Measurements from ENCODE around the gene RPL22.

RPL22 gene

DNA sequence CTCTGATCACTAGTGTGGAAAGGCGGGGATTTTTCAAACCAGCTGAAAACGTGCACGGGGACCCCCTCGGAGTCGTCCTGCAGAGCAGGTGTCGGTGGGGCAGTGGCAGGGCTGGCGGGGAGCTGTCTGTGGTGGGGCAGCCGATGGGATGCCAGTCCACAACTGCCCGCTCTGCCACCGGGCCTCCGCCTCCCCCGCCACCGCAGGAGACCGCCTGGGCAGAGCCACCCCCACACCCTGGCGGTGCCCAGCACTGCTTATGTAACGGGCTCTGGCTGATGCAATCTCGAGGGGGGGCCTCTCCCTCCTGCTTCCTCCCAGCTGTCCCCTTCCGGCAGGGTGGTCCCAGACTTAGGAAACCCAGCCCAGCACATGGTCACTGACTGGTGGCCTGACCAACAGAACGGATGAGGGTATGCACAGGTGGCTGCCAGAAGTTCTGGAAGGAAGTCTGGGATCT is 28.6 kb downstream of the RPL22 start:
- DNase-seq, result no peak

DNA sequence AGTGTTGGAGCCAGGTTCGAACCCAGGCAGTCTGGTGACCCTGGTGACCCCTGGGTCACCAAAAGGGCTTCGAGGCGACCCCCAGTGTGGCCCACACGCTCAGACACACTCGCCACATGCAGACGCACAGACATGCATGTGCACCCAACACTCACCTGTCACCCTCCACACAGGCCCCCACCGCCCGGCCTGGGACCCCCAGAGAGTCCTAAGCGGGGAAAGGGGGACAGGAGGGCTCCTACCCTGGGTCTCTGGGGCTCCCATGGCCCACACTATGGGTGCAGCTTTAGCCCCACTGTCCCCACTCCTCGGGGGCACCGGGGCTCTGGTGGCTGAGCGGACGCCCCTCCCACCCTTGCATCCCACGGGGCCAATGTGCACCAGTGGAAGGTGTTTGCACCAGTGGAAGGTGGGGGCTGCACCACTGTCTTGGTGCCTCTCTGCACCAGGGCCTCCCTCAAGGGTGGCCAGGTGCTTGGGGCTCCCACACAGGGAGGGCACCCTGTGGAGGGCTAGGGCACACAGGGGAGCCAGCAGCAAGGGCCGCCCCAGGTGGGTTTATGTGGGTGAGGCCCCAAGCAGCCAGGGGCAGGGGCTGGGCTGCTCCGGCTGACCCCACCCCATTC is 29.2 kb downstream of the RPL22 start:
- no peak for DNase-seq

DNA sequence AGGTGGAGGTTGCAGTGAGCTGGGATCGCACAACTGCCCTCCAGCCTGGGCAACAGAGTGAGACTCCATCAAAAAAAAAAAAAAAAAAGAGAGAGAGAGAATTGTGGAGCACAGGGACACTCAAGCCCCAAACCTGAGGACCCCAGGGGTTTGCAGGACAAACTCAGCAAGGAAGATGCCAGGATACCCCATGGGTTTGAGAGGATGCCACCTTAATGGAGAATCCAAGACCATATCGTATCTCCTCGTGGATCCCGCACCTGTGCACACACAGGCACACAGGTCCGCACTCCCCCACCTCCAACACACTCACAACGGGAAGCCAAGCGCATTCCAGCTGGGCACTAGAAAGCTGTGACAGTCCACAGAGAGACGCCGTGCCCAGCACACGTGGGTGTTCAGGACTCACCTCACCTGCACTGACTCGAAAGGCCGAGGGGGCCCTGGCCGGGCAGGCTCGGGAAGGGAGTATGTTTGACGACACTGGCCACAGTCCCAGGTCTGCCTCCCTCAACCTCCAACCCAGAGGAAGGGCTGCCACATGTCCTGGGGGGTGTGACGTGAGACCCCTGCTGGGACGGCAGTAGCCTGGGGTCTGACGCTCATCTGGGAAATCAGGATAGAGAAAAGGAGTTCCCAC is 30.3 kb downstream of the RPL22 start:
- no peak for DNase-seq

DNA sequence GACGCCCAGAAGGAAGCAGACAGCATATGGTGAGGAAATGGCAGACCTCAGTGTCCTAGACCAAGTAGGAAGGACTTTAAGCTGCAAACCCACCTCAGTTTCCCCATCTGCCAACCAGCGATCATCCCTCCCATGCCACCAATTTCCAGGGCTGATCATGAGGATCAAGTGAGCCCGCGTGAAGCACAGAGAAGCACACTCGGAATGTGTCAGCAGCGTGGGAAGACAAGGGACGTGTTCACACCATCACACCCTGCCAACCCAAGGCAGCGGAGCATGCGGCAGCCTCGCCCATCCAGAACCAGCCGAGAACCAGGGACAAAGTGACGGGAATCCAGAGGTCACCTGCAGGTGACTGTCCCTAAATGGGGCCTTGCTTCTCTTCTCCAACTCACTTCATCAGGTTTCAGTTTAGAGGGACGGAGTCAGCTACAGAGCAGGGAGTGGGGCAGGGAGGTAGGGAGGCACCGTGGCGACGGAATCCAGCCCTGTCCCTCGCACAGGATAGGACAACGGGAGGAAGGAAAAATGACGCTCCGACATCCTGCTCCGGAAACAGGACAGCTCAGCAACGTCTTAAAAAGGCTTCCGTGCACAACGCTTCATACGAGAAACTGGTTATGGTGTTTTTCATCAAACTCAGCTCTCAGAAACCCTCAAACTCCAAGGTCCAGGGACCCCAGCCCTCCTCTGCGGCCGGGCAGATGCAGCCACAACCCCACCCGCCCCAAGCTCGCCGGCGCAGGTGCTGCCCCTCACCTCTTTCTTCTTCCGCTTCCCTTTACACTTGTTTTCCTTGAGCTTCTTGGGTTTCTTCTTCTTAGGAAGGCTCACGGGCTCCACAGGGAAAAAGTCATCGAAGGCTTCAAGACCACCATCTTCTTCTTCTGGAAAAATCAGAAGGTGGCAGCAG is 31.7 kb downstream of the RPL22 start:
- no peak for DNase-seq

DNA sequence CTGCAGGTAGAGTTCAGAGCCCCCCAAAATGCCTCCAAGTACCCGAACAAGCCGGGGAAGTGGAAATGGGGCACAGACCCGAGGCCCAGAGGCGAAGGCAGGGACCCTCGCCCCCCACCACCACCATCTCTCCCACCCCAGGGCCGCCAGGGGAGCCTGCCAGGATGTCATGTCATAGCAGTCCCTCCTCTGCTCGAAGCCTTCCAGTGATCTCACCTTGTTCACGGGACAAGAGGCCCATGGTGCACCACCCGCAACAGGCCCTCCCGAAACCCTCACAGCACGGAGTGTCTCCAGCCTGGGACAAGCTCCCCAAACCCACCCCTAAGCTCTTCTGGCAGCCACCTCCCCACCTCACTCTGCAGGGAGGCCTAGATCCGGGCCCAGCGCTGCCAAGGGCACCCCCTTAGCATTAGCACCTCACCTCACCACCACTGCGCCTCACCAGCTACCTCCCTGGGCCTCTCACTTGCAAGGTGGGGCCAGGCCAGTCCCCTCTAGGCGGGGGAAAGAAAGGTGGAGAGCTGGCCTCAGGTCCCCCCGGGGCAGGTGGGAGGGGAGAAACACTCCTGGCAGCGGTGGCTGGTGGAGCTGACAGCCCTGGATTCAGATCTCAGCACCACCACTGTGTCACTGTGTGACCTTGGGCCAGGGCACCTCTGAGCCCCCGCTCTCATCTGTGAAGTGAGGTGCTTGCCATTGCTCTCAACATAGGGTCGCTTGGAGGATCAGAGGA is 32.6 kb downstream of the RPL22 start:
- no peak for DNase-seq

DNA sequence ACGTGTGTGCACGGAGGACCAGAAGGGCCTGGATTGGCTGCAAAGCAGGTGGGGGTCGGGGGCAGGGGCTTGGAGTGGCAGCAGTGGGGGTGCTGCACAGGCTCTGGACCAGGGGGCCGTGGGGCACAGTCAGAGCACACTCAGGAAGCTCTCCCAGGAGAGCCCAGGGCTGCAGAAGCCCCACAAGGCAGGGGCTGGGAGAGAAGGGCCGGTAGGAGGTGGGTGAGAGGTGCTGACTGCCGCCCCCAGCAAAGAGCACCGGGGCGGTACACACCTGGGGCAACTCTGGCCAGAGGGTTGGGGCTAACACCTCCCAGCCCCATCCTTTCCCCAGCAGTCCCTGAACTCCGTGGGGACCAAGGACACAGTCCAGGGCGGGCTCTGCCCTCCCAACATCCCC is 33.2 kb downstream of the RPL22 start:
- DNase-seq, result no peak

DNA sequence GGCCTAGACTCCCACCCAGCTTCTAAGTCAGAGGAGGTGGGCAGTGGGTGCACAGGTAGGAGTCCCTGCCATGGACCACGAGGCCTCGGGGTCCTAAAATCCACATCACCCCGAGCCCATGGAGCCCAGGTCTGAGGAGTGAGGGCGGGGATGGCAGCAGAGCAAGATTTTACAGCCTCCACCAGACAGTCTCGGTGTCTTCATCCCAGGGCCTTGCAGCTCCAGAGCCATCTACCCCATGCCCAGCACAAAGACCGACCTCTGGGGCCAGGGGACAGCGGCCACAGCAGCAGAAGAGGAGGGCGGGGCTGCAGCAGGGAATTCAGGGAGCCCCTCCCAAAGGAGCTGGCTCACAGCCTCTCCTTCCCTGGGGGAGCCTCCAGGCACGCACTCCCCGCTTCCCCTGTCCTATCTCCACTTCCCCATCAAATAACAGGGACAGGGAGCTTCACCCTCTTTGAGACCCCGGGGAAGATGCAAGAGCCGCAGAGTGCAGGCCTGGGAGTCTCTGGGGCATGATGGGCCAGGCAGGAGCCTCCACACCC is 33.9 kb downstream of the RPL22 start:
- no peak for DNase-seq

DNA sequence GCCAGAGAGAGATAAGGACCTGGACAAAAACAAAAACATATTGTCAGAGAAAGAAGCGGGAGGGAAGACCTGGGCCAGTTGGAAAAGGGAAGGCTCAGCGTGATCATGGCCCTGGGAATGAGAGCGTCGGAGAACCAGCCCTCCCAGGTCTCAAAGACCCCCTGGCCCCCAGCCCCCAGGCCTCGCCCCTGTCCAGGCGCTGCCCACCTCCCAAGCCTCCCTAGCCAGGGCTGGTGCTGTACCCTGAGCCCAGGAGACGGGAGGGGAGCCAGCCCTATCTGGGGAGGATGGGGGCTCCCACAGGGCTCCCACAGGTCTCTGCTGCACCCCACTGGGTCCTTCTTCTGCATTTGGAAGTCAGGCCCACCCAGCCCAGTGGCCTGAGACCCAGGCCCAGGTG is 34.4 kb downstream of the RPL22 start:
- DNase-seq, result no peak

DNA sequence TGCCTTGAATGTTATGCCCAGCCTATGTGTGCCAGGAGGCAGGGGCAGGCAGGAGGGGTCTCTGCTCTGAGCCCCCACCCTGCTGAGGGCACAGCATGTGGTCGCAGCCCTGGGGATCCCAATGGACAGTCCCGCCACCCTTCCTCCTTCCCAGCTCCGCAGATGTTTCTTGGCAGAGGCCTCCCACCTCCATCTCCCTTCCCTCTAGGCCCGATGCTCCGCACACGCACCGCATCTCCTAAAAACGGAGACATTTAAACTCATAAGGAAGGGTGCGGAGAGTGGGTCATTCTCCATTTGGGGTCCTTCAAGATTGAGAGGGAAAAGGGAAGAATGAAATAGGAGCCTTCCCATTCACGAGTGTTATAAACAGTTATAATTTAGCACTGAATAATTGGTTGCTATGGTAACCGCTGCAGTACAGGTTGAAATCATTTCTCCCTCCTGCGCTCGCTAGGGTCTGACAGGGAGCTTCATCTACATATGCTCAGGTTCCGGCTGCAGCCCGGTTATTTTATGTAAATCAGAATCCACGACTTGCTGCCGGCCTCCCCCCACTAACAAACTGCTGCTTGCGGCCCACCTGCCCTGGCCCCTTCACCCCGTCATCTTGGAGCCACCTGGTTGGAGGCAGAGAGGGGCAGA is 35.3 kb downstream of the RPL22 start:
- DNase-seq, result no peak

DNA sequence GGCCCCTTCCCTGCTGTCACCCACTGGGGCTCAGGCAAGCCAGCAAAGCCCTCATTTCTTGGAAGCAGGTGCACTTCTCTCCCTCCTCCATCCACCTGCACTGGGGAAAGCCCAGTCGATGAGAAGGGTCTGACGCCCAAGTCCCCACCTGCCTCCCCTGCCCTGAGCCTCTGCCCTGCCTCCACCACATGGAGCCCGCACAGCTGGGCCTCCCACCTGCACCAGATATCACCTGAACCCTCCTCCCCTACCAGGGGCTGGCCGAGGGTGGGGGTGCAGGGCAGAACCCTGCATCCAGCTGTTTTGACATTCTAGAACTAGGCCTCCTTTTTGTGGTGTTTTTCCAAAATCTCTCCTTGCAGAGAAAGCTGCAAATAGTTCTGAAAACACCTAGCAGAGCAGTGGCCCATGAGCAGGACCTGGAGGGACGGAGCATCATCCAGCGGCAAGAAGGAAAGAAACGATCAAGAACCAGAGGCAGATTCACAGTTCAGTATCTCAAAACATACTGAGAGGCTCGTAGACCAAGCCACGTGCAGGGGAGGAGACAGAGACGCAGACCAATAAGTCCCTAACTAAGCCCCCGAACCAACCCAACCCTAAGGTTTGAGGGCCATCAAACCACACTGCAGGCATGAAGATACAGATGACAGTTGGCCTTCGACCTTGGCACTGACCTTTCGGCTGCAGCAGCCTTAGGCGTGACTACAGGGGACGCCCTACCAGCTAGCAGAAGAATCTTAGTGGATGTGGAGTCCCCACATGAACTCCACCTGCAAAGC is 36.0 kb downstream of the RPL22 start:
- DNase-seq, result no peak

DNA sequence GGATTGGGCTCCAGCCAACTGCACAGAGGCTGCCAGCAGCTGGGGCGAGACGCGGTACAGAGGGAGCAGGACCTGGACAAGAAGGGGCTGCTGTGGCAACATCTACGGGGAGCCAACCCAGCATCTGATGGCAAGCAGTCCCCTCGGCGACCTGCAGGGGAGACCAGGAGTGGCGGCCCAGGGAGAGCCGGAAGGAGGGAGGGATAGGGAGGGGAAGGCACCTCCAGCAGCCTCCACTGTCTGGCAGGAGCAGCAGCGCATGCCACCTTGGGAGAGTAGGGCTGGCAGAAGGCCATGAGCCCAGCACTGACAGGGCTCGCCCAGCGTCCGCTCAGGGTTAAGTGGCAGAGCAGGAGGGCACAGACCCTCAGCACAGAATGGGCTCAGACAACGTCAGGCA is 36.6 kb downstream of the RPL22 start:
- DNase-seq, result no peak

DNA sequence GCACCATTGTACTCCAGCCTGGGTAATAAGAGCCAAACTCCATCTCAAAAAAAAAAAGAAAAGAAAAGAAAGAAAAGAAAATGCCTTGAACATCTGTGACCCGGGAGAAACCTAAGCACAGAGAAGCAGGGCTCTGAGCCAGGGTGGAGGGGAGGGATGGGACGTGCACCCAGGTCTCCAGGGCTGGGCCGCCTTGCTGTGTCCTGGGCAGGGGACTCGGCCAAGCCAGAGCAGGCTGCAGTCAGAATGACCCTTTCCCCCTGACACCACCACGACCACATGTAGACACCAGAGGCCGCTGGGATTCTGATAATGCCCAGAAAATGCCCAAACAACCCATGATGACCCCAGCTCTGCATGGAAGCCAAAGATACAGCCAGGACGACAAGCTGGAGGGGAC is 37.1 kb downstream of the RPL22 start:
- no peak for DNase-seq

DNA sequence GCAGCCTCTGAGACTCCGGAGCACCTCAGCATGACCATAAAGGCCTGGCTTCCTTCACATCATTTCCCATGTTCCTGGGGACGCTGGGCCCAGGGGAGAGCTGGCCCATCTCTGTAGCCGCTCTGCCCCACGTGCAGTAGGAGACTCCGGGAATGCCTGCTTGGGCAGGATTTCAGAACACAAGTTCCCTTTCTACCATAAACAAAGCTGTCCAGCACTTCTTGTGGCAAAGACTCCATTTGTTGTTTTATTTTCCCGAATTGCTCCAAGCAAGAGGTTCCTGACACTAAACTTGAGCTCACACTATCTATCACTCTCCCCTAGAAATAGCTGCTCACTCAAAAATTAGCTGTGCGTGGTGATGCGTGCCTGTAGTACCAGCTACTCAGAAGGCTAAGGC is 41.2 kb downstream of the RPL22 start:
- no peak for DNase-seq

DNA sequence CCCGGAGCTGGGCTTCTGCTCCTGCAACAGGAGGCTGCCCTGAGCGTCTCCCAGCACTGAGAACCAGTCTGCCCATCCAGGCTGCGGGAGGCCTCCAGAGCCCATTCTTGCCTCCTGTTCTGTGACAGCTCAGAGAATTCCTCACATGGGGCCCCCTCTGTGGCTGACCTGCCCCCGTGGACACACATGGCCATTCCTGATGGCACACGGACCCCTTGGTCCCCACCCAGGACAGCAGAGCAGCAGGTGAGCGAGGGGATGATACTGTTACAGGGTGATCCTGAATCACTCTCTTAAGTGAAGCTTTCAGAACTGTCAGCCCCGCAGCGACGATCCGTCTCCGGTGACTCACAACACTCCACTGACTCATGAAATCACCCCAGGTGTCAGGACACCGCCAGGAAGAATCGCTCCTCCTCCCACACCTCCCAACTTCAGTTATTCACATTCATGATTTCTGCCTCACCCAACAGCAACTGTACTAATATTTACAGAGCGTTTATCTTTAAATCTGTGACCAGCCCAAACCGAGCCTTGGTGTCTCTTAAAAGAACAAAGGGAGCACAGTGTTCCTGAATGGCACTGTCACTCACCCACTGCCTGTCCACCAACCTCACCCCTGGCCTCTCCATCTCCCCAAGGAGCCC is 41.7 kb downstream of the RPL22 start:
- no peak for DNase-seq

DNA sequence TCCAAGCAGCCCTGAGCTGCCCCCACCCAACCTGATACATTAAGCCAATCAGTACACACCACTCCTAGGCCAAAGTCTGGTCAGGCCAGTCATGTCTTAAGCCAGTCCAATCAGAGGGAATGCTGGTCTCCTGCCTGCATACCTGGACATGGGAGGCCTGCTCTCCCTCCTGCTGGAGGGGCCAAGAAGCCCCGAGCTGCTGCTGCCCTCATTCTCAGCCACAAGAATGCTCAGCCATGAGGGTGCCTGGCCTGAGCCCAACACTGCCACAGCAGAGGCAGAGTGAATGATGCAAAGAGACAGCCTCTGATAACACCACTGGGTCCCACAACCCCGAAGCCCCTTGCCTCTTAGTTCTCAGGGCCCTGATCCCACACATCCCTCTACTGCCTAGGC is 42.3 kb downstream of the RPL22 start:
- DNase-seq, result no peak

DNA sequence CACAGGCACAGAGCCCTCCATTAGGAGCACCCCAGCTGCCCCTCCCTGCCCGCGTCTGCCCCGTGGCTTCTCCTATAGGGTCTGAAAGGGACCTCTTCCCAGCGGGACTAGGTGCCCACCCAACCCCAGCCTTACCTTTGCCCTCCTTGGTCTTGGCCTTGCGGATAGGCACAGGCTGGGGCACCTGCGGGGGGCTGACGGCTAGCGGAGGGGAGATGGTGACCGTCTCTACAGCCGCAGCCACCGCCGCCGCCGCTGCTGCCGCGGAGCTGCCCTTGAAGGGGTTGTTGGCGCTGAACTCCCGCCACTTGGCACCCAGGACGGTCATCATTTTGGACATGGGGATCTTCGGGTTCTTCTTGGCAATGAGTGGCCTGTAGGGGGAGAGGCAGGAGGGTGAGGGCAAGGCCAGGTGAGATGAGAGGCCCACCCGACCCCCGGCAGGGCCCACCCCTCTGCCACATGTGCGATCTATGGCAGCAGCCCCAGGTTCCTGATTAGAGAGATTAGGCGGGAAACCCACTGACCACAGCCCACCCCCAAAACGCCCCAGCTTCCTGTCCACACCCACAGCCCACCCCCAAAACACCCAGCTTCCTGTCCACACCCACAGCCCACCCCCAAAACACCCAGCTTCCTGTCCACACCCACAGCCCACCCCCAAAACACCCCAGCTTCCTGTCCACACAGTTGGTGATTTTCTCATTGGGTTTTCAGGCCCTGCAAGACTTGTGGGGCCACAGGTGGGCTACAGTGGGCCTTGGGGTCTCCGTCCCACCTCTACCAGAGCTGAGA is 44.7 kb downstream of the RPL22 start:
- no peak for DNase-seq

DNA sequence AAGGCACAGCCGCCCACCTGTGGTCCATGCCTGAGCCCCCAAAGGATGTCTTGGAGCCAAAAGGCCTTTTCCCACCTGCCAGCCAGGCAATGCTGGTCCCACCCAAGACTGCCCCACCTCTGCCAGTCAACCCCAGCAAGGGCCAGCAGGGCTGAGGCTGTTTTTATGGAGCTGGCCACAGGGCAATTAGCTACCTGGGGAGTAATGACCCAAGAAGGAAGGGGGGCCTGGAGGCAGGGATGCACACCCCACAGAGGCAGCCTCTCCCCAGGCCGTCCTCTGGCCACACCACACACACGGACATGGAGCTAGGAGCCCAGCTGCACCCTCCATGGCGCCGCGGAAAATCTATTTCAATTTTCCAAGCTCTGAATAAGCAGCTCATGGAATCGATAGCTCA is 46.5 kb downstream of the RPL22 start:
- no peak for DNase-seq

DNA sequence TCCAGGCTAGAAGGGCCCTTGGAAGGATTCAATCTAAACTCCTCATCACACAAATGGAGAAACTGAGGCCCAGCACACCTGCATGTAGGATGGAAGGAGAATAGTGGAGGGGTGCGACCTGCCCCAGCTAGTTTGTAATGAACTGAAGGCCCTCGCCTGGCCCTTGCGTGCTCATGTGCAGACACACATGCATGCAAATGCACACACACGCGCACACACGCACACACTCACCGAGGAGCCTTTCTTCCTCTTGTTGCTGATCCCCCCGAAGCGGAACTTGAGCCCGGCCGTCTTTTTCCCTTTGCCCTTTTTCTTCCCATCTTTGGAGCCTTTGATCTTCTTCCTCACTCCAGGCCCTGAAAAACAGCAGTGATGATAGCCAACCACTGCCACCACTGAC is 47.2 kb downstream of the RPL22 start:
- no peak for DNase-seq

DNA sequence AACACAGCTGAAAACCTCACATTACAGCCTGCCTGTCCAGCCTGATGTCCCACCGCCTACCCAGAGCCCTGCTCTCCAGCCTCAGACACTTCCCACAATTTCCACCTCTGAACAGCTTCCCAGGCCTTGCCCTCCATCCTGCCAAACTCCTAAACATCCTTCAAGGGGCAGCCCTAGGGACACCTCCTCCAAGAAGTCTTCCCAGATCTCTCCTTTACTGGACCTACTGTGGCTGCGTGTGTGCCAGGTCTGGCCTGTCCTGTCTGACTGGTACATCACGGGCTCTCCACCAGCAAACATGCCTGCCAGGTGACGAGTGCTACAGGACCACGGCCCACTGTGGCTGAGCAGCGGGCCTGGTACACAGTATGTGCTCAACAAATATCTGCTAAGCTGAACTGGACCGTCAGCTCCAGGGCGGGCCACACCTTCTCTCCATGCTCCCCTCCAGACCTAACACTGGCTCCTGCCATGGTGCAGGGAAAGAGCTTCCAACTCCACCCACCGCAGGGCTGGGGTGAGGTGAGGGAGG is 48.0 kb downstream of the RPL22 start:
- DNase-seq, result no peak
